ENCODE results near the gene TNS1. TPM values are rescaled to one million over a fixed set of nuclear protein-coding genes. Genes with fewer than 3 reads are reported as not detected.

Gene TNS1
- total RNA-seq, 1 donor, result 48.9 TPM

GRCh38 chr2:217966423-217967070, 36.2 kb downstream of the TNS1 start:
- no peak for DNase-seq (ENCODE audit: insufficient read length, low spot score, missing footprints)
- peaks cover 7% of the 10 kb centered on the region for H3K79me2 ChIP-seq (ENCODE audit: insufficient read depth, low read length)
- no peaks in the 10 kb centered on the region for H3K27me3 ChIP-seq (ENCODE audit: insufficient read depth, low read length)
- no peaks in the 10 kb centered on the region for H3K9me3 ChIP-seq (ENCODE audit: low read depth, low read length)
- peak overlapping the region; percentile 52 for H3K4me3 ChIP-seq (ENCODE audit: insufficient read depth, low read length)
- TF ChIP-seq CTCF (IDR thresholded peaks at IDR 0.05; ENCODE audit: extremely low read depth, low read depth, low read length), result no peak
- peak overlapping the region; percentile 66 for H3K27ac ChIP-seq (ENCODE audit: low read depth, low read length)
- H2AFZ ChIP-seq (ENCODE audit: low read length), result peak overlapping the region; percentile 19
- no peaks in the 10 kb centered on the region for H3K36me3 ChIP-seq (ENCODE audit: insufficient read depth, low read length)
- H4K20me1 ChIP-seq (ENCODE audit: insufficient read depth, low read length), result peaks cover 12% of the 10 kb centered on the region
- H3K4me2 ChIP-seq (ENCODE audit: insufficient read depth, low read length), result peak overlapping the region; percentile 69
- peaks cover 35% of the 10 kb centered on the region for H3K4me1 ChIP-seq (ENCODE audit: insufficient read depth, low read length)

GRCh38 chr2:217964275-217965161, 38.3 kb downstream of the TNS1 start:
- H2AFZ ChIP-seq (ENCODE audit: low read length), result no peak overlapping the region
- H3K4me1 ChIP-seq (ENCODE audit: insufficient read depth, low read length), result peaks cover 35% of the 10 kb centered on the region
- no peak overlapping the region for H3K4me2 ChIP-seq (ENCODE audit: insufficient read depth, low read length)
- no peak overlapping the region for H3K4me3 ChIP-seq (ENCODE audit: insufficient read depth, low read length)
- peaks cover 20% of the 10 kb centered on the region for H4K20me1 ChIP-seq (ENCODE audit: insufficient read depth, low read length)
- peaks cover 7% of the 10 kb centered on the region for H3K79me2 ChIP-seq (ENCODE audit: insufficient read depth, low read length)
- H3K36me3 ChIP-seq (ENCODE audit: insufficient read depth, low read length), result no peaks in the 10 kb centered on the region
- H3K27ac ChIP-seq (ENCODE audit: low read depth, low read length), result peak overlapping the region; percentile 22
- H3K27me3 ChIP-seq (ENCODE audit: insufficient read depth, low read length), result no peaks in the 10 kb centered on the region
- DNase-seq (ENCODE audit: insufficient read length, low spot score, missing footprints), result peak; percentile 86
- TF ChIP-seq CTCF (IDR thresholded peaks at IDR 0.05; ENCODE audit: extremely low read depth, low read depth, low read length), result no peak
- no peaks in the 10 kb centered on the region for H3K9me3 ChIP-seq (ENCODE audit: low read depth, low read length)

GRCh38 chr2:217960351-217960750, 42.4 kb downstream of the TNS1 start:
- H3K4me3 ChIP-seq (ENCODE audit: insufficient read depth, low read length), result no peak overlapping the region
- no peak for DNase-seq (ENCODE audit: insufficient read length, low spot score, missing footprints)
- H3K4me1 ChIP-seq (ENCODE audit: insufficient read depth, low read length), result peaks cover 16% of the 10 kb centered on the region
- H3K9me3 ChIP-seq (ENCODE audit: low read depth, low read length), result no peaks in the 10 kb centered on the region
- H3K79me2 ChIP-seq (ENCODE audit: insufficient read depth, low read length), result peaks cover 5% of the 10 kb centered on the region
- no peak overlapping the region for H3K4me2 ChIP-seq (ENCODE audit: insufficient read depth, low read length)
- peaks cover 26% of the 10 kb centered on the region for H4K20me1 ChIP-seq (ENCODE audit: insufficient read depth, low read length)
- H3K36me3 ChIP-seq (ENCODE audit: insufficient read depth, low read length), result peaks cover 3% of the 10 kb centered on the region
- no peaks in the 10 kb centered on the region for H3K27me3 ChIP-seq (ENCODE audit: insufficient read depth, low read length)
- no peak for TF ChIP-seq CTCF (IDR thresholded peaks at IDR 0.05; ENCODE audit: extremely low read depth, low read depth, low read length)
- H2AFZ ChIP-seq (ENCODE audit: low read length), result no peak overlapping the region
- H3K27ac ChIP-seq (ENCODE audit: low read depth, low read length), result no peak overlapping the region

- no peaks in the 10 kb centered on the region for H3K27me3 ChIP-seq (ENCODE audit: insufficient read depth, low read length)
- peaks cover 26% of the 10 kb centered on the region for H4K20me1 ChIP-seq (ENCODE audit: insufficient read depth, low read length)
- no peak overlapping the region for H3K27ac ChIP-seq (ENCODE audit: low read depth, low read length)
- no peak overlapping the region for H2AFZ ChIP-seq (ENCODE audit: low read length)
- H3K36me3 ChIP-seq (ENCODE audit: insufficient read depth, low read length), result peaks cover 3% of the 10 kb centered on the region
- no peaks in the 10 kb centered on the region for H3K9me3 ChIP-seq (ENCODE audit: low read depth, low read length)
- no peak overlapping the region for H3K4me2 ChIP-seq (ENCODE audit: insufficient read depth, low read length)
- TF ChIP-seq CTCF (IDR thresholded peaks at IDR 0.05; ENCODE audit: extremely low read depth, low read depth, low read length), result no peak
- H3K4me3 ChIP-seq (ENCODE audit: insufficient read depth, low read length), result no peak overlapping the region
- H3K79me2 ChIP-seq (ENCODE audit: insufficient read depth, low read length), result peaks cover 3% of the 10 kb centered on the region
- H3K4me1 ChIP-seq (ENCODE audit: insufficient read depth, low read length), result peaks cover 10% of the 10 kb centered on the region
- no peak for DNase-seq (ENCODE audit: insufficient read length, low spot score, missing footprints)
These were observed 43.1 kb downstream of the TNS1 start for GRCh38 chr2:217959723-217960122.
